Esophagus (tissue), 2 donors: ENCODE data around the gene UXS1. TPM values are rescaled to one million over a fixed set of nuclear protein-coding genes. Genes with fewer than 3 reads are reported as not detected.

Experiments used
- H3K27ac ChIP-seq, 2 donors: one replicate each; pipeline ENCODE4 v1.5.1; 2013; ENCODE audit warnings: low read depth in 2 of 2, mild to moderate bottlenecking in 2 of 2, inconsistent platforms in 1 of 2, low read length in 1 of 2, moderate library complexity in 1 of 2
- H3K27me3 ChIP-seq, 2 donors: one replicate each; pipeline ENCODE4 v1.6.1; 2013; ENCODE audit warnings: low read length in 2 of 2, control low read depth in 1 of 2, mild to moderate bottlenecking in 1 of 2; ENCODE audit not compliant: insufficient read depth in 2 of 2, control insufficient read depth in 1 of 2
- H3K36me3 ChIP-seq, 2 donors: one replicate each; pipeline ENCODE4 v1.6.1; 2013; ENCODE audit warnings: low read length in 1 of 2; ENCODE audit not compliant: control insufficient read depth in 2 of 2, insufficient read depth in 2 of 2
- H3K4me1 ChIP-seq, 2 donors: one replicate each; pipeline ENCODE4 v1.6.1; 2013; ENCODE audit warnings: low read length in 1 of 2; ENCODE audit not compliant: control insufficient read depth in 2 of 2, insufficient read depth in 2 of 2
- H3K4me3 ChIP-seq, 2 donors: one replicate each; pipeline ENCODE4 v1.5.1; 2013; ENCODE audit warnings: low read length in 2 of 2, mild to moderate bottlenecking in 2 of 2, low read depth in 1 of 2, moderate library complexity in 1 of 2
- H3K9me3 ChIP-seq, 2 donors: one replicate each; pipeline ENCODE4 v1.6.1; 2013; ENCODE audit warnings: mild to moderate bottlenecking in 2 of 2, low read depth in 1 of 2, low read length in 1 of 2, moderate library complexity in 1 of 2; ENCODE audit not compliant: control insufficient read depth in 2 of 2, insufficient read depth in 1 of 2
- WGBS, 2 donors: extraction: QIAGEN DNeasy Blood & Tissue Kit; methylation state at CpG; one replicate each; pipeline ENCODE4 v1.1.7; 2013; 5-methylcytosine and 5-hydroxymethylcytosine counted together
- polyA plus RNA-seq, 2 donors: library from polyadenylated mRNA; stranded (reverse); fragments of 200-250 nt; gene quantifications; one replicate each; pipeline ENCODE4 v1.2.3, GENCODE V29; 2013
- donor health status: healthy with polysubstance abuse.
- donor health status: Bipolar disorder and iron deficiency.

The UXS1 gene
- polyA plus RNA-seq, 2 donors, result 12.0 to 16.5 TPM

DNA sequence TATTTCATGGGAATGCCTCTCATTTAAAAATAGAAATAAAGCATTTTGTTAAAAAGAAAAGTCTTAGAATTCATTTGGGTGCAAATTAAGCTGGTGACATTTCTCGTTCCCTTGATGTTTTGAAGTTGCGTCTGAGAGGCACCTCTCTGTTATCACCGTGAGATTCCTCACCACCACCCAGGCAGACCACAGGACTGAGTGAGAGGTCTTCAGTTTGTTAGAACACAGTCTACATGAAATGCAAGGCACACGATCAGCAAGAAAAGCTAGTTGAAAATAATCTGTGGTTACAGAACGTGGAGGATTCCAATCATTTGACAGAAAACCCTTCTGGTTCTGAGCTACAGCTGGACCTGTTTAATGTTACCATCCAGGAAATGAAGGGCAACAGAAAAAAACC lies 116.0 kb downstream of the UXS1 start:
- Histone ChIP-seq H3K36me3 (no peaks in the 10 kb centered on the region), H3K9me3 (no peaks in the 10 kb centered on the region), H3K27ac (no peak overlapping the region), H3K27me3 (no peaks in the 10 kb centered on the region), H3K4me3 (no peak overlapping the region), H3K4me1 (no peaks in the 10 kb centered on the region)
- WGBS, 2 donors, result 79 to 85% methylated on average over 5 of the region's 5 CpGs

GRCh38 chr2:106076941-106077340 lies 117.2 kb downstream of the UXS1 start:
- H3K4me3 ChIP-seq, result no peak overlapping the region
- H3K27me3 ChIP-seq, result no peaks in the 10 kb centered on the region
- no peaks in the 10 kb centered on the region for H3K36me3 ChIP-seq
- H3K9me3 ChIP-seq, result no peaks in the 10 kb centered on the region
- no peaks in the 10 kb centered on the region for H3K4me1 ChIP-seq
- 68% methylated on average over 1 of the region's 1 CpG for WGBS, 2 donors
- H3K27ac ChIP-seq, result no peak overlapping the region

GRCh38 chr2:106075048-106075447 lies 119.1 kb downstream of the UXS1 start:
- Histone ChIP-seq H3K4me1 (no peaks in the 10 kb centered on the region), H3K27ac (no peak overlapping the region), H3K36me3 (no peaks in the 10 kb centered on the region), H3K9me3 (no peaks in the 10 kb centered on the region), H3K4me3 (no peak overlapping the region), H3K27me3 (no peaks in the 10 kb centered on the region)
- 80 to 88% methylated on average over 3 of the region's 3 CpGs for WGBS, 2 donors

- Histone ChIP-seq H3K36me3 (no peaks in the 10 kb centered on the region), H3K4me3 (no peak overlapping the region), H3K27ac (no peak overlapping the region), H3K27me3 (no peaks in the 10 kb centered on the region), H3K9me3 (no peaks in the 10 kb centered on the region), H3K4me1 (no peaks in the 10 kb centered on the region)
- WGBS, 2 donors, result 81 to 85% methylated on average over 17 of the region's 17 CpGs
These were observed 120.3 kb downstream of the UXS1 start for GRCh38 chr2:106073678-106074406.

- H3K9me3 ChIP-seq, result no peaks in the 10 kb centered on the region
- no peak overlapping the region for H3K27ac ChIP-seq
- no peak overlapping the region for H3K4me3 ChIP-seq
- H3K27me3 ChIP-seq, result no peaks in the 10 kb centered on the region
- 90 to 95% methylated on average over 4 of the region's 4 CpGs for whole genome bisulfite sequencing, 2 donors
- H3K4me1 ChIP-seq, result peaks cover 0 to 10% of the 10 kb centered on the region in 2 donors
- no peaks in the 10 kb centered on the region for H3K36me3 ChIP-seq
These were observed 123.9 kb downstream of the UXS1 start for GRCh38 chr2:106070181-106070580.

DNA sequence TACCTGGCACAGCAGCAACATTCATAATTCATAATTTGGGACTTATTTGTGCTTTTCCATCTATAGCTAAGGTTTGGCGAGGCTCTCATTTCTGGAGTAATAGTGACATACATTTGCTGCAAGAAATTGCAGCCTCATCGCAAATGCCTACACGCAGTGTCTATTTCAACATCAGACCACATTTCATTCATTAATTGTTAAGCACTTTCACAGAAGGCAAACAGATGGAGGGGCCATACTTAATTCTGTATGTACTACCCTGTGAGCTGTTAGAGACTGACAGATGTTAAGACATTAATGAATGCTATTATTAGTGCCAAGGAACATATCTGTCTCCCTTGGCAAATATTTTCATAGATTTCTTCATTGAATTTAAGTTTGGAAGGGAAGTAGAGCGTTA lies 125.7 kb downstream of the UXS1 start:
- Histone ChIP-seq H3K4me1 (peaks cover 0 to 10% of the 10 kb centered on the region in 2 donors), H3K9me3 (no peaks in the 10 kb centered on the region), H3K27ac (no peak overlapping the region), H3K36me3 (no peaks in the 10 kb centered on the region), H3K4me3 (no peak overlapping the region), H3K27me3 (no peaks in the 10 kb centered on the region)
- 82 to 84% methylated on average over 4 of the region's 4 CpGs for WGBS, 2 donors

DNA sequence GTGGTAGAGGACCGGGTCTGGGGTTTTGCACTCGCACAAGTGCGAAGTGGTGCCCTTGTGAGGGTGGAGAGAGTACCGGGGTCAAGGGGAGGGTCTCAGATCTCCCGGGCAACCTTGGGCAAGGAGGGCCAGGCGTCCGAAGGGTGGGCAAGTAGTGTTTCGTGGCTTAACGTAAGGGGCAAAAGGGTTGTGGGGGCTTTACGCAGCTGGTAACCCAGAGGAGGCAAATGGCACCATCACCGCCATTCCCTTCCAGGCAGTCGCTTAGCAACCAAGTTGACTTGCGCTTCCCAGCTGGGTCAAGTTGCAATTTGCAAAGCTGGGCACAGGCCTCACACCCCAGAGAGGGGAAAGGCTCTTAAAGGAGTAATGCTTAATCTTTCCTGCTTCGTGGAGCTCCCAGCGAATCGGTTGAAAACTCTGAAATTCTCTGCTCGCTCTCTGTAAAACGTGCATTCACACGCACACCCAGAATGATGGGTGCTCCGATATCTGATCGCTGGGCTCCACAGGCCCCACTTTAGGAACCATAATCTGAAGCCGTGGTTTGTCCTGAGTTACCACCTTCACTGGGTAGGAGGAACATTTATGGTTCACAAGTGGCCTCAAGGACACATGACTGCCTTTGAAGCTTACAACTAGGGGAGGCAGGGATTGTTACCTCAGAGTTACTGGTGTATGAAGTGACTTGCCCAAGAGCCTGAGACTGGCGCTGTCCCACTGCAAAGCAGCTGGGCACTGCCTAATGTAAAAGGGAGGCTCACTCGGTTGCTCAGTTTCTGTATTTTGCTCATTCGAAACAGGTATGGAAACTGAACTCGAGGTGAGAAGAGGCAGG lies 127.9 kb downstream of the UXS1 start:
- WGBS, 2 donors, result 46 to 51% methylated on average over 26 of the region's 26 CpGs
- Histone ChIP-seq H3K4me1 (peaks cover 0 to 10% of the 10 kb centered on the region in 2 donors), H3K27me3 (no peaks in the 10 kb centered on the region), H3K4me3 (peak overlapping the region; percentile 46 to 49), H3K9me3 (no peaks in the 10 kb centered on the region), H3K27ac (peak overlapping the region; percentile 1 to 27), H3K36me3 (no peaks in the 10 kb centered on the region)

DNA sequence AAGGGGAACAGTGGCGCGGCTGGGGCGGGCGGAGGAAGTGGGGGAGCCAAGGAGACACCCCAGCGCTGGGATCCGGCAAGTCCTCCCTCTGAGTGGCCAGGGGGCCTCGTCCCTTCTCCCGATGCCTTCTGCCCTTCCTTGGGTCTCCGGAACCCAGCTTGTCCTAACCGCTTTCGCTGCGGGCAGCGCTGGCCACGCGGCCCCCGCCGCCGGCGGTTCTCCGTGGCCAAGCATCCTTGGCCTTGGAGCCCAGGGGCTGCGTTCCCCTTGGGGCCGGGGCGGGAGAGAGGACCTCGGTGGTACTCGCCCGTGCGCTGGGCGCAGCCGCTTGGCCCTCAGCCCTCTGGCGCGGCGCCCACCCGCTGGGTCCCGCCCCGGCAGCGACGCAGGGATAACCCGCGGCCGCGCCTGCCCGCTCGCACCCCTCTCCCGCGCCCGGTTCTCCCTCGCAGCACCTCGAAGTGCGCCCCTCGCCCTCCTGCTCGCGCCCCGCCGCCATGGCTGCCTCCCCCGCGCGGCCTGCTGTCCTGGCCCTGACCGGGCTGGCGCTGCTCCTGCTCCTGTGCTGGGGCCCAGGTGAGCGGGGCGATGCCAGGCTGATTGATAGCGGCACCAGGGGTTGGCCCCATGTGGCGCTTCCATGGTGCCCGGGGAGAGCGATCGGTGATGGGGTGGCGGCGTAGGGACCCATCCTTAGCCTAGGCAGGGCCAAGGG lies 128.7 kb downstream of the UXS1 start:
- H3K27ac ChIP-seq, result peak overlapping the region; percentile 27 to 59
- H3K4me1 ChIP-seq, result peaks cover 0 to 10% of the 10 kb centered on the region in 2 donors
- peak overlapping the region; percentile 46 to 49 for H3K4me3 ChIP-seq
- 11 to 16% methylated on average over 39 to 68 of the region's 68 CpGs for WGBS, 2 donors
- H3K9me3 ChIP-seq, result no peaks in the 10 kb centered on the region
- no peaks in the 10 kb centered on the region for H3K27me3 ChIP-seq
- H3K36me3 ChIP-seq, result no peaks in the 10 kb centered on the region

DNA sequence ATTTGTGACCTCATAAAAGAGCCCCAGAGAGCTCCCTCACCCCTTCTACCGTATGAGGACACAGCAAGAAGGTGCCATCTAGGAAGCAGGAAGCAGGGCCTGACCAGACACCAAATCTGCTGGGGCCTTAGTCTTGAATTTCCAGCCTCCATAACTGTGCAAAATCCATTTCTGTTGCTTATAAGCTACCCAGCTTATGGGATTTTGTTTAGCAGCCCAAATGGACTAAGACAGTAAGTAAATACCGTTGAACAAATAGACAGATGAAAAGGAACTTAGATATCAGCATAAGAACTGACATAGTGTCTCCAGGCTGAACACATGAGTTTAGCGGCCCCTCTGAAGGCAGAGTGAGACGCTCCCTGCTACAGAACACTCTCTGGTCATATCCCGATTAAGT lies 130.9 kb downstream of the UXS1 start:
- no peaks in the 10 kb centered on the region for H3K36me3 ChIP-seq
- H3K27me3 ChIP-seq, result no peaks in the 10 kb centered on the region
- H3K4me1 ChIP-seq, result peaks cover 0 to 11% of the 10 kb centered on the region in 2 donors
- no peak overlapping the region for H3K27ac ChIP-seq
- no peaks in the 10 kb centered on the region for H3K9me3 ChIP-seq
- WGBS, 2 donors, result 70 to 72% methylated on average over 5 of the region's 5 CpGs
- no peak overlapping the region for H3K4me3 ChIP-seq
